Stimulated activated CD4-positive, alpha-beta T cell treated with anti-CD3 and anti-CD28 coated beads, Interleukin-4, amount 100 ng/mL, for 1 hour (primary cell): Measurements from ENCODE around the gene ETDA.
"Not testable (repeated sequence)": the region's sequence is repeated elsewhere in the genome, so short reads cannot be mapped to it uniquely, and the experiment has no call there.

Source experiments
- DNase-seq: peaks from one replicate; pipeline ENCODE4 v3.0.0-alpha.2; 2020

The ETDA gene

GRCh38 chrX:135252011-135252518 lies at the start of gene ETDA:
Gene ETDA, plus strand, starts transcription at chrX:135252061. Its CDS starts 1,216 bp downstream, at chrX:135253277.
- DNase-seq = not testable (repeated sequence)

- DNase-seq = peak; percentile 7
Observed at GRCh38 chrX:135206427-135206826, 45.4 kb upstream of the ETDA start.

- DNase-seq = peak; percentile 12
Observed at GRCh38 chrX:135213200-135213844, 38.5 kb upstream of the ETDA start.

GRCh38 chrX:135245989-135246388 lies 5.9 kb upstream of the ETDA start:
- not testable (repeated sequence) for DNase-seq

- not testable (repeated sequence) for DNase-seq
Observed at GRCh38 chrX:135256087-135256684, 4.3 kb downstream of the ETDA start.

GRCh38 chrX:135256923-135257322 lies 5.1 kb downstream of the ETDA start:
- DNase-seq = no peak

- no peak for DNase-seq
Observed at GRCh38 chrX:135257469-135257868, 5.6 kb downstream of the ETDA start.

- DNase-seq = not testable (repeated sequence)
Observed at GRCh38 chrX:135260976-135261375, 9.1 kb downstream of the ETDA start.

- not testable (repeated sequence) for DNase-seq
Observed at GRCh38 chrX:135263376-135263775, 11.5 kb downstream of the ETDA start.

GRCh38 chrX:135264206-135264605 lies 12.3 kb downstream of the ETDA start:
- DNase-seq = no peak

- DNase-seq = no peak
Observed at GRCh38 chrX:135273162-135273561, 21.3 kb downstream of the ETDA start.

- no peak for DNase-seq
Observed at GRCh38 chrX:135275973-135276372, 24.1 kb downstream of the ETDA start.

- DNase-seq = no peak
Observed at GRCh38 chrX:135287266-135287823, 35.5 kb downstream of the ETDA start.

GRCh38 chrX:135295238-135295943 lies 43.5 kb downstream of the ETDA start:
- DNase-seq = peak; percentile 65

- no peak for DNase-seq
Observed at GRCh38 chrX:135295944-135296305, 44.1 kb downstream of the ETDA start.

GRCh38 chrX:135302269-135302873 lies 50.5 kb downstream of the ETDA start:
- DNase-seq = no peak
